IMR-90 (cell line): ENCODE results near the gene INTS11. TPM values are rescaled to one million over a fixed set of nuclear protein-coding genes. Genes with fewer than 3 reads are reported as not detected.
A peak's percentile ranks its signal among the peaks of the same experiment; 100 is the strongest.

Experiments
- ATAC-seq: fragments of 200-7000 bp; cut with Tn5 transposase; 2 replicates; pipeline ENCODE4 v1.9.1; 2020; ENCODE audit warnings: low read depth, mild to moderate bottlenecking, moderate library complexity
- BruUV-seq: library from RNA; stranded (reverse); fragments of 400-500 nt; replicated peaks from 2 replicates; lab custom pipeline; 2021; lab: Mats Ljungman, UMichigan
- CTCF ChIA-PET: fragments of 300-600 bp; formaldehyde crosslinking; extraction: SDS; loops from one replicate; lab custom pipeline; 2021; ENCODE audit warnings: antibody characterized with exemption; lab: Yijun Ruan, JAX
- POLR2A ChIA-PET: fragments of 300-600 bp; sonication (Branson Sonifier 250); formaldehyde crosslinking; loops from one replicate; lab custom pipeline; 2022; ENCODE audit warnings: antibody characterized with exemption; ENCODE audit not compliant: unreplicated experiment; lab: Charles Lee
- DNase-seq: peaks from one replicate; pipeline ENCODE4 v3.0.0; 2013
- H2AFZ ChIP-seq: replicated peaks from 2 replicates; pipeline ENCODE3; 2013; ENCODE audit warnings: low read length, mild to moderate bottlenecking; ENCODE audit not compliant: poor library complexity
- H2AK5ac ChIP-seq: 2 replicates; pipeline ENCODE4 v1.6.1; 2013; ENCODE audit warnings: low read depth, low read length, inconsistent platforms
- H2AK9ac ChIP-seq: replicated peaks from 2 replicates; pipeline ENCODE3; 2013; ENCODE audit warnings: mild to moderate bottlenecking, low read depth, low read length, moderate library complexity; ENCODE audit not compliant: poor library complexity
- H2BK120ac ChIP-seq: 2 replicates; pipeline ENCODE4 v1.6.1; 2013; ENCODE audit warnings: low read depth, low read length, inconsistent platforms
- H2BK15ac ChIP-seq: 3 replicates; pipeline ENCODE4 v1.6.1; 2013; ENCODE audit warnings: low read depth, low read length, inconsistent platforms
- H2BK20ac ChIP-seq: 2 replicates; pipeline ENCODE4 v1.6.1; 2013; ENCODE audit warnings: low read depth, mild to moderate bottlenecking, inconsistent platforms, low read length, moderate library complexity
- H2BK5ac ChIP-seq: 2 replicates; pipeline ENCODE4 v1.6.1; 2013; ENCODE audit warnings: mild to moderate bottlenecking, low read depth, low read length, inconsistent platforms; ENCODE audit not compliant: poor library complexity, severe bottlenecking
- H3K14ac ChIP-seq: replicated peaks from 2 replicates; pipeline ENCODE4 v1.6.1; 2013; ENCODE audit warnings: low read depth, low read length, inconsistent platforms
- H3K18ac ChIP-seq: 2 replicates; pipeline ENCODE4 v1.6.1; 2013; ENCODE audit warnings: low read depth, low read length, control low read depth
- H3K23ac ChIP-seq: 2 replicates; pipeline ENCODE4 v1.6.1; 2013; ENCODE audit warnings: low read depth, low read length, inconsistent platforms
- H3K27ac ChIP-seq: 2 replicates; pipeline ENCODE4 v1.5.1; 2013; ENCODE audit warnings: mild to moderate bottlenecking, control low read depth, low read length; ENCODE audit not compliant: insufficient read depth
- H3K27me3 ChIP-seq: 2 replicates; pipeline ENCODE4 v1.6.1; 2013; ENCODE audit warnings: low read length; ENCODE audit not compliant: control insufficient read depth, insufficient read depth
- H3K36me3 ChIP-seq: 2 replicates; pipeline ENCODE4 v1.6.1; 2013; ENCODE audit warnings: low read length, mixed read lengths; ENCODE audit not compliant: control insufficient read depth, insufficient read depth
- H3K4ac ChIP-seq: 2 replicates; pipeline ENCODE4 v1.6.1; 2013; ENCODE audit warnings: low read depth, low read length, inconsistent platforms
- H3K4me1 ChIP-seq: 2 replicates; pipeline ENCODE4 v1.6.1; 2013; ENCODE audit warnings: low read length, mixed read lengths; ENCODE audit not compliant: control insufficient read depth, insufficient read depth
- H3K4me2 ChIP-seq: 2 replicates; pipeline ENCODE4 v1.6.1; 2013; ENCODE audit warnings: low read depth, mild to moderate bottlenecking, control low read depth, low read length, moderate library complexity
- H3K4me3 ChIP-seq: 2 replicates; pipeline ENCODE4 v1.5.1; 2013; ENCODE audit warnings: low read depth, mild to moderate bottlenecking, control low read depth, low read length, moderate library complexity; ENCODE audit not compliant: insufficient read depth
- H3K56ac ChIP-seq: 2 replicates; pipeline ENCODE4 v1.6.1; 2013; ENCODE audit warnings: low read length, inconsistent platforms; ENCODE audit not compliant: insufficient read depth; ENCODE audit errors: extremely low read depth
- H3K79me1 ChIP-seq, 2 experiments: 2 replicates each; pipeline ENCODE4 v1.6.1; 2013; ENCODE audit warnings: low read length in 2 of 2, inconsistent platforms in 1 of 2, low read depth in 1 of 2
- H3K9ac ChIP-seq: 2 replicates; pipeline ENCODE4 v1.6.1; 2013; ENCODE audit warnings: low read depth, low read length, control low read depth
- H3K9me1 ChIP-seq: 2 replicates; pipeline ENCODE4 v1.6.1; 2013; ENCODE audit warnings: low read length, inconsistent platforms; ENCODE audit not compliant: insufficient read depth
- H3K9me3 ChIP-seq: 2 replicates; pipeline ENCODE4 v1.6.1; 2013; ENCODE audit warnings: low read length; ENCODE audit not compliant: control insufficient read depth, insufficient read depth
- H4K20me1 ChIP-seq: 2 replicates; pipeline ENCODE4 v1.6.1; 2013; ENCODE audit warnings: low read length, inconsistent platforms; ENCODE audit not compliant: insufficient read depth
- H4K5ac ChIP-seq: 2 replicates; pipeline ENCODE4 v1.6.1; 2013; ENCODE audit warnings: mild to moderate bottlenecking, low read depth, low read length, control low read depth
- H4K8ac ChIP-seq, 2 experiments: 2 replicates each; pipeline ENCODE4 v1.6.1; 2013; ENCODE audit warnings: low read depth in 2 of 2, low read length in 2 of 2, control low read depth in 1 of 2, inconsistent platforms in 1 of 2
- H4K91ac ChIP-seq: 2 replicates; pipeline ENCODE4 v1.6.1; 2013; ENCODE audit warnings: low read depth, low read length, inconsistent platforms; ENCODE audit not compliant: insufficient read depth
- CEBPB ChIP-seq: IDR thresholded peaks from 2 replicates; pipeline ENCODE4 v1.6.1; 2012; ENCODE audit warnings: low read depth, low read length, improper control_type of control experiment
- CHD1 ChIP-seq: IDR thresholded peaks from 2 replicates; pipeline ENCODE4 v1.6.1; 2012; ENCODE audit warnings: low read depth, low read length, improper control_type of control experiment
- CTCF ChIP-seq: conservative IDR thresholded peaks from 2 replicates; pipeline ENCODE4 v1.5.1; 2012; ENCODE audit warnings: mild to moderate bottlenecking, low read depth, low read length, improper control_type of control experiment
- ELK1 ChIP-seq: fragments of 150-350 bp; IDR thresholded peaks from 2 replicates; pipeline ENCODE4 v1.6.1; 2016; ENCODE audit warnings: low read depth, mild to moderate bottlenecking, low read length, moderate library complexity, borderline replicate concordance
- FOS ChIP-seq: fragments of 150-350 bp; IDR thresholded peaks from 2 replicates; pipeline ENCODE4 v1.6.1; 2016; ENCODE audit warnings: low read depth, low read length
- MAFK ChIP-seq: IDR thresholded peaks from 2 replicates; pipeline ENCODE4 v1.6.1; 2012; ENCODE audit warnings: low read depth, low read length, improper control_type of control experiment
- MAZ ChIP-seq: IDR thresholded peaks from 2 replicates; pipeline ENCODE4 v1.6.1; 2012; ENCODE audit warnings: low read depth, mild to moderate bottlenecking, low read length, improper control_type of control experiment, moderate library complexity, borderline replicate concordance
- MXI1 ChIP-seq: IDR thresholded peaks from 2 replicates; pipeline ENCODE4 v1.6.1; 2012; ENCODE audit warnings: low read depth, mild to moderate bottlenecking, low read length, moderate library complexity, borderline replicate concordance
- NFE2L2 ChIP-seq: fragments of 150-350 bp; IDR thresholded peaks from 2 replicates; pipeline ENCODE4 v1.6.1; 2016; ENCODE audit warnings: low read depth, mild to moderate bottlenecking, low read length
- POLR2A ChIP-seq: IDR thresholded peaks from 2 replicates; pipeline ENCODE4 v1.6.1; 2012; ENCODE audit warnings: mild to moderate bottlenecking, low read depth, low read length
- RCOR1 ChIP-seq: IDR thresholded peaks from 2 replicates; pipeline ENCODE4 v1.6.1; 2012; ENCODE audit warnings: mild to moderate bottlenecking, low read length, improper control_type of control experiment; ENCODE audit not compliant: insufficient replicate concordance
- RFX5 ChIP-seq: IDR thresholded peaks from 2 replicates; pipeline ENCODE4 v1.8.0; 2012; ENCODE audit warnings: low read depth, mild to moderate bottlenecking, low read length, moderate library complexity
- SMC3 ChIP-seq: fragments of 150-350 bp; IDR thresholded peaks from 2 replicates; pipeline ENCODE4 v1.6.1; 2016; ENCODE audit warnings: low read depth, mild to moderate bottlenecking, antibody characterized with exemption, low read length, moderate library complexity
- USF2 ChIP-seq: fragments of 150-350 bp; IDR thresholded peaks from 2 replicates; pipeline ENCODE4 v1.6.1; 2017; ENCODE audit warnings: mild to moderate bottlenecking, antibody characterized with exemption, low read length, low read depth
- WGBS, 2 experiments: methylation state at CpG; one replicate each; pipeline versions ENCODE4 v1.1.5 to v1.1.7; 2013; ENCODE audit warnings: missing lambda C conversion rate in 2 of 2; ENCODE audit not compliant: insufficient read length in 1 of 2; ENCODE audit errors: extremely low coverage in 2 of 2; 5-methylcytosine and 5-hydroxymethylcytosine counted together
- dilution Hi-C: fragments of 300-500 bp; cut with HindIII; formaldehyde crosslinking; loops from one replicate; pipeline ENCODE4 v1.14.3; 2018; ENCODE audit warnings: low sequenced_read_pairs; ENCODE audit not compliant: unreplicated experiment
- in situ Hi-C: fragments of 300-500 bp; cut with MboI; formaldehyde crosslinking; loops from 3 replicates; pipeline ENCODE4 v1.14.3; 2019; ENCODE audit warnings: low sequenced_read_pairs, inconsistent platforms, mixed read lengths
- intact Hi-C: fragments of 100-400 bp; cut with micrococcal nuclease; formaldehyde crosslinking; loops from 2 replicates; pipeline ENCODE4 v1.10.0; 2022
- polyA plus RNA-seq, 3 experiments: library from polyadenylated mRNA; depleted of rRNA; stranded (reverse); fragments of >200 nt; gene quantifications; 2 replicates each; pipeline ENCODE4 v1.2.3, GENCODE V29; 2012; ENCODE audit warnings: low replicate concordance in 1 of 3
- total RNA-seq: library from RNA; depleted of rRNA; stranded (reverse); fragments of >200 nt; gene quantifications from 2 replicates; pipeline ENCODE4 v1.2.3, GENCODE V29; 2012

INTS11 gene
- total and polyA plus RNA-seq, 2 of the 4 experiments (the other 2 are of a cell fraction): 56.1 to 123 TPM

GRCh38 chr1:1311107-1312104 lies 13.1 kb downstream of the INTS11 start:
- Histone ChIP-seq H2BK20ac (no peak overlapping the region), H3K27me3 (no peaks in the 10 kb centered on the region), H3K14ac (no peak overlapping the region), H4K20me1 (peaks cover 43% of the 10 kb centered on the region), H3K36me3 (peaks cover 58% of the 10 kb centered on the region), H2BK15ac (no peak overlapping the region), H4K91ac (no peak overlapping the region), H4K8ac (no peak overlapping the region), H3K79me1 (peaks cover 12 to 49% of the 10 kb centered on the region in 2 experiments), H3K9me1 (peaks cover 3% of the 10 kb centered on the region), H3K18ac (no peak overlapping the region), H2BK120ac (no peak overlapping the region), H3K9ac (no peak overlapping the region), H3K23ac (no peak overlapping the region), H3K4ac (no peak overlapping the region), H2AK5ac (no peak overlapping the region), H3K4me2 (no peak overlapping the region), H3K27ac (no peak overlapping the region), H2AFZ (no peak overlapping the region), H3K4me3 (no peak overlapping the region), H4K5ac (no peak overlapping the region), H2BK5ac (no peak overlapping the region), H3K4me1 (peaks cover 11% of the 10 kb centered on the region), H3K56ac (no peak overlapping the region), H3K9me3 (no peaks in the 10 kb centered on the region), H2AK9ac (peak overlapping the region; percentile 72)
- no TSS peak for BruUV-seq
- DNase-seq (no peak), ATAC-seq (no peak)
- in situ Hi-C loops (no loop called here), dilution Hi-C loops (no loop called here), intact Hi-C loops (no loop called here)
- WGBS, 2 experiments: 94% methylated on average over 13 of the region's 22 CpGs; no CpG with 5 or more reads in 1 of the 2 experiments
- ChIA-PET POLR2A (interaction anchor here (0.6 kb wide), 2 partner anchors 59 to 64 kb away, joined by 3 to 4 read pairs; partner anchors contain the start of gene AURKAIP1), CTCF (no interaction called here)
- no peak for TF ChIP-seq FOS
- no peak for TF ChIP-seq ELK1
- TF ChIP-seq USF2: no peak
- no peak for TF ChIP-seq MAFK
- no peak for TF ChIP-seq MAZ
- no peak for TF ChIP-seq MXI1
- no peak for TF ChIP-seq CEBPB
- TF ChIP-seq RCOR1: no peak
- TF ChIP-seq NFE2L2: no peak
- TF ChIP-seq CTCF: no peak
- no peak for TF ChIP-seq SMC3
- no peak for TF ChIP-seq CHD1
- TF ChIP-seq POLR2A: no peak
- TF ChIP-seq RFX5: no peak
